ENCODE data around the gene SNRNP48. TPM values are rescaled to one million over a fixed set of nuclear protein-coding genes. Genes with fewer than 3 reads are reported as not detected.

The SNRNP48 gene
- total RNA-seq, 4 donors from 2014 or later = 7.9 to 12.4 (median 9.7) TPM

- Histone ChIP-seq H3K4me1 (no peaks in the 10 kb centered on the region), H3K4me3 (no peak overlapping the region), H3K36me3 (no peaks in the 10 kb centered on the region), H3K9me3 (no peaks in the 10 kb centered on the region), H3K27ac (no peak overlapping the region), H3K27me3 (no peaks in the 10 kb centered on the region)
- TF ChIP-seq EP300 (IDR thresholded peaks at IDR 0.05) = no peak
- no peak for TF ChIP-seq CTCF (IDR thresholded peaks at IDR 0.05)
- TF ChIP-seq POLR2A (IDR thresholded peaks at IDR 0.05) = no peak
- no peak for TF ChIP-seq POLR2AphosphoS5 (IDR thresholded peaks at IDR 0.05)
- DNase-seq (ENCODE audit: low spot score in 2 of 2) = no peak
- WGBS = 75% methylated on average over 1 of the region's 1 CpG
Measured at GRCh38 chr6:7647504-7647903, 57.5 kb downstream of the SNRNP48 start.

- TF ChIP-seq POLR2AphosphoS5 (IDR thresholded peaks at IDR 0.05) (no peak), POLR2A (IDR thresholded peaks at IDR 0.05) (no peak), CTCF (IDR thresholded peaks at IDR 0.05) (no peak), EP300 (IDR thresholded peaks at IDR 0.05) (no peak)
- WGBS = 81% methylated on average over 12 of the region's 12 CpGs
- no peaks in the 10 kb centered on the region for H3K9me3 ChIP-seq
- no peak for DNase-seq (ENCODE audit: low spot score in 2 of 2)
- no peak overlapping the region for H3K4me3 ChIP-seq
- H3K4me1 ChIP-seq = no peaks in the 10 kb centered on the region
- H3K27me3 ChIP-seq = no peaks in the 10 kb centered on the region
- H3K27ac ChIP-seq = no peak overlapping the region
- no peaks in the 10 kb centered on the region for H3K36me3 ChIP-seq
Measured at GRCh38 chr6:7649037-7649810, 59.2 kb downstream of the SNRNP48 start.

- Histone ChIP-seq H3K27me3 (no peaks in the 10 kb centered on the region), H3K4me1 (no peaks in the 10 kb centered on the region), H3K9me3 (no peaks in the 10 kb centered on the region), H3K27ac (no peak overlapping the region), H3K36me3 (no peaks in the 10 kb centered on the region), H3K4me3 (no peak overlapping the region)
- WGBS = 81% methylated on average over 4 of the region's 4 CpGs
- no peak for DNase-seq (ENCODE audit: low spot score in 2 of 2)
- no peak for TF ChIP-seq EP300 (IDR thresholded peaks at IDR 0.05)
- no peak for TF ChIP-seq POLR2A (IDR thresholded peaks at IDR 0.05)
- no peak for TF ChIP-seq POLR2AphosphoS5 (IDR thresholded peaks at IDR 0.05)
- no peak for TF ChIP-seq CTCF (IDR thresholded peaks at IDR 0.05)
Measured at GRCh38 chr6:7650878-7651277, 60.9 kb downstream of the SNRNP48 start.

- Histone ChIP-seq H3K4me1 (no peaks in the 10 kb centered on the region), H3K27ac (no peak overlapping the region), H3K27me3 (no peaks in the 10 kb centered on the region), H3K36me3 (no peaks in the 10 kb centered on the region), H3K9me3 (no peaks in the 10 kb centered on the region), H3K4me3 (no peak overlapping the region)
- DNase-seq (ENCODE audit: low spot score in 2 of 2) = no peak
- WGBS = 88% methylated on average over 3 of the region's 3 CpGs
- TF ChIP-seq EP300 (IDR thresholded peaks at IDR 0.05) (no peak), POLR2AphosphoS5 (IDR thresholded peaks at IDR 0.05) (no peak), POLR2A (IDR thresholded peaks at IDR 0.05) (no peak), CTCF (IDR thresholded peaks at IDR 0.05) (no peak)
Measured at GRCh38 chr6:7652957-7653356, 63.0 kb downstream of the SNRNP48 start.

- Histone ChIP-seq H3K27ac (no peak overlapping the region), H3K4me3 (no peak overlapping the region), H3K27me3 (no peaks in the 10 kb centered on the region), H3K4me1 (no peaks in the 10 kb centered on the region), H3K9me3 (no peaks in the 10 kb centered on the region), H3K36me3 (no peaks in the 10 kb centered on the region)
- 86% methylated on average over 1 of the region's 1 CpG for WGBS
- TF ChIP-seq POLR2AphosphoS5 (IDR thresholded peaks at IDR 0.05) = no peak
- no peak for DNase-seq (ENCODE audit: low spot score in 2 of 2)
Measured at GRCh38 chr6:7656355-7656754, 66.4 kb downstream of the SNRNP48 start.
